Stomach (tissue), 9 donors: ENCODE measurements around the gene PFDN4. TPM values are rescaled to one million over a fixed set of nuclear protein-coding genes. Genes with fewer than 3 reads are reported as not detected.
"Not testable (repeated sequence)": the region's sequence is repeated elsewhere in the genome, so short reads cannot be mapped to it uniquely, and the experiment has no call there.

Experiments used
- DNase-seq, 2 donors: peaks; one replicate each; pipeline versions ENCODE4 v3.0.0 to v3.0.0-alpha.2; 2013 to 2019
- H3K27ac ChIP-seq, 5 donors: fragments of 200-600 bp in 4 of 5; sonication (generic) in 4 of 5; one replicate each; pipeline ENCODE4 v1.5.1; 2013 to 2019; ENCODE audit warnings: mild to moderate bottlenecking in 1 of 5, moderate library complexity in 1 of 5
- H3K27me3 ChIP-seq, 3 donors: fragments of 200-600 bp; sonication (generic); one replicate each; pipeline ENCODE4 v1.5.1; 2017 to 2019; ENCODE audit warnings: mixed run types in 1 of 3
- H3K36me3 ChIP-seq, 4 donors: fragments of 200-600 bp; sonication (generic); 1 replicate in 3 of 4; 2 replicates in 1 of 4; pipeline ENCODE4 v1.5.1; 2016 to 2019
- H3K4me1 ChIP-seq, 4 donors: fragments of 200-600 bp; sonication (generic); one replicate each; pipeline ENCODE4 v1.5.1; 2016 to 2019
- H3K4me3 ChIP-seq, 4 donors: fragments of 200-600 bp; sonication (generic) in 3 of 4; one replicate each; pipeline ENCODE4 v1.5.1; 2016 to 2019; ENCODE audit warnings: mild to moderate bottlenecking in 1 of 4
- H3K9me3 ChIP-seq, 4 donors: fragments of 200-600 bp; sonication (generic); one replicate each; pipeline ENCODE4 v1.5.1; 2016 to 2019
- CTCF ChIP-seq, 7 experiments: fragments of 450-650 bp in 4 of 7; fragments of 200-600 bp in 3 of 7; sonication (generic) in 3 of 7; IDR thresholded peaks; one replicate each; pipeline ENCODE4 v1.5.1; 2016 to 2019; ENCODE audit warnings: antibody characterized with exemption in 7 of 7, control low read depth in 2 of 7, mild to moderate bottlenecking in 1 of 7
- EP300 ChIP-seq: sonication (generic); formaldehyde crosslinking; IDR thresholded peaks from one replicate; pipeline ENCODE4 v1.6.1; 2017; ENCODE audit warnings: antibody characterized with exemption
- POLR2A ChIP-seq, 4 donors: fragments of 450-650 bp; IDR thresholded peaks; one replicate each; pipeline ENCODE4 v1.6.1; 2016; ENCODE audit warnings: antibody characterized with exemption in 4 of 4, control low read depth in 2 of 4, mild to moderate bottlenecking in 1 of 4, moderate library complexity in 1 of 4
- POLR2AphosphoS5 ChIP-seq, 3 donors: sonication (generic); formaldehyde crosslinking; IDR thresholded peaks; one replicate each; pipeline ENCODE4 v1.6.1; 2016; ENCODE audit warnings: antibody characterized with exemption in 3 of 3
- WGBS, 5 donors: extraction: QIAGEN DNeasy Blood & Tissue Kit in 3 of 5; methylation state at CpG; one replicate each; pipeline versions ENCODE4 v1.1.5 to v1.1.7; 2013 to 2018; 5-methylcytosine and 5-hydroxymethylcytosine counted together
- intact Hi-C: fragments of 100-400 bp; cut with DNase I; formaldehyde crosslinking; loops from one replicate; pipeline ENCODE4 v1.15.1; 2023; ENCODE audit warnings: low total_unique reads
- polyA plus RNA-seq, 3 donors: library from polyadenylated mRNA; stranded (reverse); fragments of 200-250 nt; gene quantifications; one replicate each; pipeline ENCODE4 v1.2.3, GENCODE V29; 2013
- total RNA-seq, 5 donors: library from RNA; depleted of rRNA; stranded (reverse); fragments of >200 nt; gene quantifications; one replicate each; pipeline versions ENCODE4 v1.1.0 to v1.2.3, GENCODE V29; 2014 to 2016
- donor health status: healthy with polysubstance abuse.
- donor health status: Bipolar disorder and iron deficiency.
- donor health status: healthy.

The PFDN4 gene
- total and polyA plus RNA-seq, 8 donors, result 49.8 to 70.6 (median 63.1) TPM

GRCh38 chr20:54234991-54235390 is 27.1 kb downstream of the PFDN4 start:
- no peak for DNase-seq
- no peaks in the 10 kb centered on the region for H3K4me1 ChIP-seq
- peaks cover 0 to 6% (median 0%) of the 10 kb centered on the region in 4 donors for H3K9me3 ChIP-seq
- no peak overlapping the region for H3K4me3 ChIP-seq
- H3K27ac ChIP-seq, result no peak overlapping the region
- TF ChIP-seq POLR2AphosphoS5 (IDR thresholded peaks at IDR 0.05) (no peak), POLR2A (IDR thresholded peaks at IDR 0.05) (no peak), EP300 (no peak), CTCF (IDR thresholded peaks at IDR 0.05) (no peak)
- intact Hi-C loops, result no loop called here
- WGBS, 5 donors, result 74 to 81% (median 78%) methylated on average over 2 of the region's 2 CpGs
- H3K27me3 ChIP-seq, result no peaks in the 10 kb centered on the region
- no peaks in the 10 kb centered on the region for H3K36me3 ChIP-seq

- peaks cover 0 to 5% (median 0%) of the 10 kb centered on the region in 4 donors for H3K9me3 ChIP-seq
- TF ChIP-seq POLR2AphosphoS5 (IDR thresholded peaks at IDR 0.05) (no peak), POLR2A (IDR thresholded peaks at IDR 0.05) (no peak), EP300 (no peak), CTCF (IDR thresholded peaks at IDR 0.05) (no peak)
- H3K27ac ChIP-seq, result no peak overlapping the region
- H3K4me3 ChIP-seq, result no peak overlapping the region
- H3K36me3 ChIP-seq, result no peaks in the 10 kb centered on the region
- 79 to 87% (median 83%) methylated on average over 12 of the region's 12 CpGs for WGBS, 5 donors
- H3K4me1 ChIP-seq, result no peaks in the 10 kb centered on the region
- no peak for DNase-seq
- no peaks in the 10 kb centered on the region for H3K27me3 ChIP-seq
- intact Hi-C loops, result no loop called here
Measured at GRCh38 chr20:54237116-54237943, 29.4 kb downstream of the PFDN4 start.

DNA sequence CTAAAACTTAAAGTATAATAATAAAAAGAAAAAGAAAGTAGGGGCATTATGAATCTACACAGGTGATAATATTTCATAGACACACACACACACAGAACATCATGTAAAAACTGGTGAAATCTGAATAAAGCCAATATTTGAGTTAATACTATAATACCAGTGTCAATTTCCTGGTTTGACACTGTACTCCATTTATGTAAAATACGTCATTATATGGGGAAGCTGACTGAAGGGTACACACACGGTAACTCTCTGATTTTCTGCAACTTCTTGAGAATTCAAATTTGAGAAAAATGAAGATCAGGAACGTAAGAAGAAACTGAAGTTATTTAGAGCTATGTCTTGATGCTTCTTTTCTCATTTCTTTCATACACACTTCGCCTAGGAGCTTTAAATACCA is 36.2 kb downstream of the PFDN4 start:
- intact Hi-C loops, result no loop called here
- peaks cover 0 to 6% (median 2%) of the 10 kb centered on the region in 4 donors for H3K9me3 ChIP-seq
- no peak for TF ChIP-seq CTCF (IDR thresholded peaks at IDR 0.05)
- TF ChIP-seq EP300, result no peak
- TF ChIP-seq POLR2A (IDR thresholded peaks at IDR 0.05), result no peak
- TF ChIP-seq POLR2AphosphoS5 (IDR thresholded peaks at IDR 0.05), result no peak
- 85 to 91% (median 87%) methylated on average over 4 of the region's 4 CpGs for WGBS, 5 donors
- no peak overlapping the region for H3K4me3 ChIP-seq
- H3K4me1 ChIP-seq, result no peaks in the 10 kb centered on the region
- H3K27me3 ChIP-seq, result no peaks in the 10 kb centered on the region
- no peaks in the 10 kb centered on the region for H3K36me3 ChIP-seq
- no peak overlapping the region for H3K27ac ChIP-seq
- no peak for DNase-seq

DNA sequence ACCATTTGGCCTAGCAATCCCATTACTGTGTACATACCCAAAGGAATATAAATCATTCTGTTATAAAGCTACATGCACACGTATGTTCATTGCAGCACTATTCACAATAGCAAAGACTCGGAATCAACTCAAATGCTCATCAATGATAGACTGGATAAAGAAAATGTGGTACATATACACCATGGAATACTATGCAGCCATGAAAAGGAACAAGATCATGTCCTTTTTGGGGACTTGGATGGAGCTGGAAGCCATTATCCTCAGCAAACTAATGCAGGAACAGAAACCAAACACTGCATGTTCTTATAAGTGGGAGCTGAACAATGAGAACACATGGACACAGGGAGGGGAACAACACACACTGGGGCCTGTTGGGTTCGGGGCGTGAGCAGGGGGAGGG is 40.8 kb downstream of the PFDN4 start:
- intact Hi-C loops, result not testable (repeated sequence)
- WGBS, 5 donors, result 85 to 93% (median 88%) methylated on average over 4 of the region's 4 CpGs

DNA sequence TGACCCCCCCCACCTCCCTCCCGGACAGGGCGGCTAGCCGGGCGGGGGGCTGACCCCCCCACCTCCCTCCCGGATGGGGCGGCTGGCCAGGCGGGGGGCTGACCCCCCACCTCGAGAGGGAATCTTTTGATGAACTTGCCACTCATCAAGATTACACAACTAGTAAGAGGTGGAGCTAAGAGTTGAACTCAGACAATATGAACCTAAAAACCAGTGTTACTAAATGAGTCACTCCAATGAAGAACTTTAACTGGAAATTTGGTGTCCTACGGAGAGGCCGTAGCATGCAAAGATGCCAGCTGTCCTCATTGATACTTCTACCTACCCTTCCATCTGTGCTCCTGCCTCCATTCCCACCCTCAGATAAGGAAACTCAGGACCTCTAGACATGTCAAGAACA is 42.8 kb downstream of the PFDN4 start:
- DNase-seq, result no peak
- no peak for TF ChIP-seq CTCF (IDR thresholded peaks at IDR 0.05)
- TF ChIP-seq POLR2AphosphoS5 (IDR thresholded peaks at IDR 0.05), result no peak
- no peak for TF ChIP-seq POLR2A (IDR thresholded peaks at IDR 0.05)
- TF ChIP-seq EP300, result no peak
- H3K27ac ChIP-seq, result no peak overlapping the region
- intact Hi-C loops, result no loop called here
- H3K9me3 ChIP-seq, result no peaks in the 10 kb centered on the region
- no peaks in the 10 kb centered on the region for H3K27me3 ChIP-seq
- no peak overlapping the region for H3K4me3 ChIP-seq
- no peaks in the 10 kb centered on the region for H3K4me1 ChIP-seq
- 82 to 93% (median 89%) methylated on average over 3 to 10 of the region's 10 CpGs for WGBS, 5 donors
- no peaks in the 10 kb centered on the region for H3K36me3 ChIP-seq

More for the DNA sequence above, 40.8 kb downstream of the PFDN4 start:
- H3K27me3 ChIP-seq, H3K4me3 ChIP-seq, H3K36me3 ChIP-seq, DNase-seq, H3K27ac ChIP-seq, H3K9me3 ChIP-seq, H3K4me1 ChIP-seq: not testable (repeated sequence)
